Natural killer cell treated with Interleukin-12 subunit alpha and Interleukin-12 subunit beta and Interleukin-15 and Interleukin-18, amount 100 ng/mL, for 72 hours (primary cell): Measurements from ENCODE around the gene RXRA. TPM values are rescaled to one million over a fixed set of nuclear protein-coding genes. Genes with fewer than 3 reads are reported as not detected.

ENCODE experiments used
- ATAC-seq, 2 donors: fragments of 150-1000 bp; cut with Tn5 transposase in 1 of 2; sonication (Bioruptor Pico), chemical (Tn5 transposase) in 1 of 2; 2 replicates each; pipeline ENCODE4 v1.10.0; 2021
- DNase-seq: peaks from one replicate; pipeline ENCODE4 v3.0.0; 2022; ENCODE audit warnings: low spot score
- H3K27ac Mint-ChIP-seq, 2 donors: 1 replicate in 1 of 2; 2 replicates in 1 of 2; pipeline ENCODE4 v1.8.0; 2022; ENCODE audit warnings: mixed read lengths in 2 of 2, mild to moderate bottlenecking in 1 of 2, moderate library complexity in 1 of 2
- H3K27me3 Mint-ChIP-seq, 2 donors: 1 replicate in 1 of 2; 2 replicates in 1 of 2; pipeline ENCODE4 v1.8.0; 2022; ENCODE audit warnings: mixed read lengths in 2 of 2
- H3K36me3 Mint-ChIP-seq: one replicate; pipeline ENCODE4 v1.8.0; 2022; ENCODE audit warnings: mixed read lengths
- H3K4me1 Mint-ChIP-seq, 2 donors: 1 replicate in 1 of 2; 2 replicates in 1 of 2; pipeline ENCODE4 v1.8.0; 2022; ENCODE audit warnings: low read depth in 2 of 2, mixed read lengths in 2 of 2, mild to moderate bottlenecking in 1 of 2
- H3K4me3 Mint-ChIP-seq: one replicate; pipeline ENCODE4 v1.8.0; 2022; ENCODE audit warnings: mixed read lengths
- H3K9me3 Mint-ChIP-seq: 2 replicates; pipeline ENCODE4 v1.8.0; 2022; ENCODE audit warnings: mixed read lengths
- total RNA-seq, 2 donors: library from RNA; stranded (reverse); gene quantifications; one replicate each; pipeline ENCODE4 v1.2.3, GENCODE V29; 2022

Gene RXRA
- total RNA-seq, 2 donors from 2014 or later: 3.8 to 4.9 TPM

- peaks cover 0 to 5% of the 10 kb centered on the region in 2 donors for H3K4me1 Mint-ChIP-seq
- no peak overlapping the region for H3K4me3 Mint-ChIP-seq
- no peak for ATAC-seq
- H3K27ac Mint-ChIP-seq: no peak overlapping the region
- no peaks in the 10 kb centered on the region for H3K9me3 Mint-ChIP-seq
- H3K27me3 Mint-ChIP-seq: peaks cover 12 to 13% of the 10 kb centered on the region in 2 donors
- no peaks in the 10 kb centered on the region for H3K36me3 Mint-ChIP-seq
- no peak for DNase-seq
Measured at GRCh38 chr9:134289241-134289875, 36.9 kb upstream of the RXRA start.

DNA sequence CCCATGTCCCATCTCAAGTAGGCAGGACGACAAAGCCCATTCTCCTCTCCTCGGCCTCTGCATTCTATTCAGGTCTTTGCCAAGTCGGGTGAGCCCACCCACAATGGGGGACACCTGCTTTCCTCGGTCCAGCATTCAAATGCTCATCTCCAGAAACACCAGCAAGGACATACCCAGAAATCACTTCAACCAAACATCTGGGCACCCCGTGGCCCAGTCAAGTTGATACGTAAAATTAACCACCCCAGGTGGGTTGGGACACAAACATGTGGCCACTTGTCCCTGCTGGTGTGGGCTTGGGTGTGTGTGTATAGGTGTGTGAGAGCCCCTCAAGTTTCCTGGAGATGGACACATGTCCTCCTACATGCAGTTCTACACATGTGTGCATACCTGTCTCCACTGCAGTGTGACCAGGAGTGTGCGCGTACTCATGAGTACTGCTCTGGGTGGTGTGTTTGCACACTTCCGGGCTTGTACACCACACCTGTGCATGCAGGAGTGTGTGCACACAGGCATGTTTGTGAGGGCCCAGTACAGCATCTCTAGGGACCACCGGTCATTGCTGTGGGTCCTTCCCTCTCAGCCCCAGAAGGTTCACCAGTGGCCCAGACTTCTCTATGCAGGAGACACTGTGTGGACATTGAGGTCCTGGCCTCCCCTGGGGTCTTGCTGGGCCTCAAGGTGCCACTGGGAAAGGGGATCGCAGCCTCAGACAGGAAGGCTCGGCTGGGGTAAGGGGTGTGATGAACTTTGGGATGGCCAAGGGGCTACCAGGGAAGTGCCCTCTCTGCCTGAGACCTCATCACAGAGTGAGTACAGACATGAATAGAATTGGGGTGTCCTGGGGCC, 35.4 kb upstream of the RXRA start:
- DNase-seq (no peak), ATAC-seq (no peak)
- Mint-ChIP-seq H3K36me3 (no peaks in the 10 kb centered on the region), H3K4me3 (no peak overlapping the region), H3K27me3 (peaks cover 4 to 12% of the 10 kb centered on the region in 2 donors), H3K4me1 (peaks cover 0 to 2% of the 10 kb centered on the region in 2 donors), H3K27ac (no peak overlapping the region), H3K9me3 (no peaks in the 10 kb centered on the region)

DNA sequence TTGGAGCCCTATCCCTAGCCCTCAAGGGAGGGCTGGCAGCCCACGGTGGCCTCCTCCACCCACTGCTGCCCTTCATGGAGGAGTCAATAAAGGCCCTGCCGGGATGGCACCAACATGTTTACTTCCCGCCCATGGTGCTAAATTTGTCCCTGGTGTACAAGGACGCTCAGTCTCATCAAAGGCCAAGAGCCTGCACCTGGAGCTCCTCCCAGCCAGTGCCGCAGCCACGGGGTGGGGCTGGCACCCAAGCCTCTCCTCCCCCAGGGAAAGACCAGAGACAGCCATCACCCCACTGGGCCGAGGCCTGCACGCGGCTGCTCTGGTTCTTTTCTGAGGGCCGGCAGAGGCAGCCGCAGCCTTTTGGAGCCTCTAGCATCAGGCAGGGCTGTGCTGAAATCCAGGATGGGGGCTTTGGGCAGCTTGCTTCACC, 34.8 kb upstream of the RXRA start:
- Mint-ChIP-seq H3K4me1 (peaks cover 0 to 7% of the 10 kb centered on the region in 2 donors), H3K27me3 (peaks cover 4 to 16% of the 10 kb centered on the region in 2 donors), H3K27ac (no peak overlapping the region), H3K4me3 (no peak overlapping the region), H3K36me3 (no peaks in the 10 kb centered on the region), H3K9me3 (no peaks in the 10 kb centered on the region)
- ATAC-seq (no peak), DNase-seq (no peak)

DNA sequence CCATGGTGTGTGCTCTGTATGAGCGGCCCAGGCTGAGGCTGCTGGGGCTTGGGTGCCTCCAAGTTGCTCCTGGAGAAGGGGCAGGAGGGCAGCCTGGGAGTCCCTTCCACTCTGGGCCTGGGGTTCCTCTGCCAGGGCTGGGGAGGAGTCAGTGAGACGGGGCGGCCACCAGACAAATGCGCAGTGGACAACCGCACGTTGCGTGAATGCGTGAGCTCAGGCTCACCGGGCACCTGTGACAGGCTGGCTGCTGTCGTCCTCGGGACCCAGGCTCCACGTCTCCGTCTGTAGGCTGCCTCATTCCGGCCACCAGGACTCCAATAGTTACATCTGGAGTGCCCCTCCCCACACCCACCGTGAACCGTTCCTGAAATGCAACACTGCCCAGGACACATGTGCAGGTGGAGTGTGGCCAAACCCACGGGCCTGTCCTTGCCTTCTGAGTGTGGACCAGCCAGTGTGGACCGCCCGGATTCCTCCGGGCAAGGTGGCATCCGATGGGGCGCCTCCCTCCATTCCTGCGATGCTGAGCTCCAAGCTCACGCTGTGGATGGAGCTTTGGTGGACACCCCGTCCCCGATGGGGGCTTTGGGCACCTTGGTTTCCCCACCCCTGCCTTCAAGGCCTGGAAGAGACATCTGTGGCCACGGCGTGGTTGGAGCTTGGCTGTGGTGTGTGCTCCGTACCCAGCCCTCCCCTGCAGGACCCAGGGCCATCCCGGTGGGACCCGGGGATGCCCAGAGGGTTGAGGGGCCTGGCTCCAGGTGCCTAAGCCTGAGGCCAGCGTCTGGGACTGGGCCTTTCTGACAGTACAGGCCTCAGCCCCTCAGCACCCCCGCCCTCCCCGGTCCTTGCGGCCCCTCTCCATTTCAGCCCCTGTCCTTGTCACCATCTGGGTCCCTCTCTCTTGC, 34.0 kb upstream of the RXRA start:
- Mint-ChIP-seq H3K27ac (no peak overlapping the region), H3K4me3 (no peak overlapping the region), H3K36me3 (no peaks in the 10 kb centered on the region), H3K27me3 (peaks cover 0 to 11% of the 10 kb centered on the region in 2 donors), H3K9me3 (no peaks in the 10 kb centered on the region), H3K4me1 (peaks cover 0 to 9% of the 10 kb centered on the region in 2 donors)
- DNase-seq (no peak), ATAC-seq (no peak)

DNA sequence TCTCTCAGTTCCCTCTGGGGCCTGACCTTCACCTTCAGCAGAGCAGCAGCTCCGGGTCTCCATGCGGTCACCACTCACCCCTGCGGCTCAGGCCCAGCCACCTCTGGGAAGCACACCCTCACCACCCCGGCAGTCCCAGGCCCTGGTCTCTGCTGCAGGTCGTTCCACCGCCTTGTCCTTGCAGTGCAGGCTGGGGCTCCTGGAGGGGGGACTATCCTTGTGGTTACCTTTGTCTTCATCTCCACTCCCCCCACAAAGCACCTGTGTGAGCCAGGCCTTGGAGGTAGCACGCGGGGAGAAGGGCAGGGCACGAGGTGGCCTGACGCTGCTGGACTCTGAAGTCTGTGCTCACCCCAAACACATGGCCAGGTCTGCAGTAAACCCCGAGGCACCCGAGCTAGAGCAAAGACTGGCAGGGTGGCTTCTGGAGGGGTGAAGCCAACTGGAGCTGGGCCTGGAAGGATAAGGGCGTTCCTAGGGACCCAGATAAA, 33.2 kb upstream of the RXRA start:
- H3K9me3 Mint-ChIP-seq: no peaks in the 10 kb centered on the region
- H3K4me1 Mint-ChIP-seq: peaks cover 0 to 12% of the 10 kb centered on the region in 2 donors
- no peak overlapping the region for H3K27ac Mint-ChIP-seq
- no peaks in the 10 kb centered on the region for H3K36me3 Mint-ChIP-seq
- ATAC-seq (no peak), DNase-seq (no peak)
- H3K27me3 Mint-ChIP-seq: peaks cover 0 to 13% of the 10 kb centered on the region in 2 donors
- no peak overlapping the region for H3K4me3 Mint-ChIP-seq

GRCh38 chr9:134293611-134294152, 32.6 kb upstream of the RXRA start:
- no peaks in the 10 kb centered on the region for H3K36me3 Mint-ChIP-seq
- peaks cover 0 to 12% of the 10 kb centered on the region in 2 donors for H3K4me1 Mint-ChIP-seq
- DNase-seq (no peak), ATAC-seq (no peak)
- no peaks in the 10 kb centered on the region for H3K9me3 Mint-ChIP-seq
- no peak overlapping the region for H3K4me3 Mint-ChIP-seq
- H3K27me3 Mint-ChIP-seq: peaks cover 0 to 15% of the 10 kb centered on the region in 2 donors
- no peak overlapping the region for H3K27ac Mint-ChIP-seq

GRCh38 chr9:134294153-134295071, 31.8 kb upstream of the RXRA start:
- Mint-ChIP-seq H3K4me1 (peaks cover 0 to 12% of the 10 kb centered on the region in 2 donors), H3K36me3 (no peaks in the 10 kb centered on the region), H3K27me3 (peaks cover 1 to 19% of the 10 kb centered on the region in 2 donors), H3K9me3 (no peaks in the 10 kb centered on the region), H3K27ac (no peak overlapping the region), H3K4me3 (no peak overlapping the region)
- DNase-seq (no peak), ATAC-seq (no peak)

DNA sequence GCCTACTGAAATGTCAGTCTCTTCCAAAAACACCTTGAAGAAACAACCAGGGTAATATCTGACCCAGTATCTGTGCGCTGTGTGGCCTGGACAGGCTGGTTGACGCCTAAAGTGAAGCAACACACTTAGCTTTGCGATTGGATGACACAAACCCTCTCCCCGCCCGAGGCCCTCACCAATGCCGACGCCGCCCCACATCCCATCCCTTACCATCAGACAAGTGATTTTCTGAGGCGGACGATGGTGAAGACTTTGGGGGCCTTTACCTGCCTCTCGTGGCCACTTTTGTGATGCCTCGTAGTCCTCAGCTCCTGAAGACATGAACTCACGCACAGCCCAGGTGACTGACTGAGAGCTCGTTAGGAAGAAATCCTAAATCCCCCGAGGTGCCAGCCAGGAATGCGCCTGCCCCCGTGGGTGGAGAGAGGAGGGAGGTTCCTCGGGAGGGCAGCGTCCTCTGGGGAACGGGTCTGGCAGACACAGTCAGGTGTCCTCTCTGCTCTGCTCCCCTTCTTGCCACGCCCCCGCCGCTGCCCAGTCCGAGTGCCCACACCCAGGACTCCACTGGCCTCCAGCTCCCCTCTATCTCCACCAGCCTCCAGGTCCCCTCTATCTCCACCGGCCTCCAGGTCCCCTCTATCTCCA, 31.0 kb upstream of the RXRA start:
- peaks cover 0 to 12% of the 10 kb centered on the region in 2 donors for H3K4me1 Mint-ChIP-seq
- no peaks in the 10 kb centered on the region for H3K36me3 Mint-ChIP-seq
- no peak overlapping the region for H3K4me3 Mint-ChIP-seq
- no peaks in the 10 kb centered on the region for H3K9me3 Mint-ChIP-seq
- H3K27me3 Mint-ChIP-seq: peaks cover 7 to 16% of the 10 kb centered on the region in 2 donors
- DNase-seq: no peak
- H3K27ac Mint-ChIP-seq: no peak overlapping the region
- no peak for ATAC-seq

DNA sequence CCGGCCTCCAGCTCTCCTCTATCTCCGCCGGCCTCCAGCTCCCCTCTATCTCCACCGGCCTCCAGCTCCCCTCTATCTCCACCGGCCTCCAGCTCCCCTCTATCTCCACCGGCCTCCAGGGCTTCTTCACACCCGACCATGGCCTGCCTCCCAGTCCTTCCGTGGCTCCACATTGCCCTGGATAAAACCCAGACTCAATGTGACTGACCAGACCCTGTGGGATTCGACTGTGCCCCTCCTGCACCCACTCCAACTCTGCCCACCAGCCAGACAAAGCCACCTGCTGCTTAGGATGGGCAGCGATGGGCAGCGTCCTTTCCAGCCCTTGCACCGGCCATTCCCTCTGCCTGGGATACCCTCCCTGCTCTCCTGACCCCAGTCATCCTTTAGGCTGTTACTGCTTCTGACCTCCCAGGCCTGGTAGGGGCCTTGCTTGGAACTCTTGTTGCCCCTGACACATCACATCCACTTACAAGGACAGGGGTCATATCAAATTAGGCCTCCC, 30.5 kb upstream of the RXRA start:
- no peak for ATAC-seq
- Mint-ChIP-seq H3K9me3 (no peaks in the 10 kb centered on the region), H3K4me1 (peaks cover 3 to 18% of the 10 kb centered on the region in 2 donors)

GRCh38 chr9:134296301-134297082, 29.8 kb upstream of the RXRA start:
- Mint-ChIP-seq H3K36me3 (no peaks in the 10 kb centered on the region), H3K4me1 (peaks cover 8 to 22% of the 10 kb centered on the region in 2 donors), H3K9me3 (no peaks in the 10 kb centered on the region), H3K27me3 (peaks cover 7 to 16% of the 10 kb centered on the region in 2 donors), H3K27ac (no peak overlapping the region), H3K4me3 (no peak overlapping the region)
- ATAC-seq (no peak), DNase-seq (no peak)

More for the DNA sequence above, 30.5 kb upstream of the RXRA start:
- DNase-seq: no peak
- H3K27ac Mint-ChIP-seq: no peak overlapping the region
- no peak overlapping the region for H3K4me3 Mint-ChIP-seq
- H3K27me3 Mint-ChIP-seq: peaks cover 7 to 16% of the 10 kb centered on the region in 2 donors
- H3K36me3 Mint-ChIP-seq: no peaks in the 10 kb centered on the region

DNA sequence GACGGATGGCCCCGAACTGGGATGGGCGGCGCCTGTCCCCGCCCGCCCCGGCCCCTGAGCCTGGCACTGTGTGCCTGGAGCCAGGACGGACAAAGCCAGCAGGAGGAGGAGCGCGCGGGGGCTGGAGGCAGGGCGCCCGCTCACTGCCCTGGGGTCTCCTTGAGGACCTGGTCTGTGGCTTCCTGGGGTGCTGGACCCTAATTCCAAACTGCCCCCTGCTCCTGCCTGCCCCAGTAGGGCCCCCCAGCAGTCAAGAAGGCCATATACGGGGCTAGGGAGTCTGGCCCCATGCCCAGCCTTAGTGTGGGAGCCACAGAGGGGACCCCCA, 29.2 kb upstream of the RXRA start:
- Mint-ChIP-seq H3K27ac (no peak overlapping the region), H3K9me3 (no peaks in the 10 kb centered on the region), H3K4me3 (no peak overlapping the region), H3K4me1 (peaks cover 13 to 27% of the 10 kb centered on the region in 2 donors), H3K36me3 (no peaks in the 10 kb centered on the region), H3K27me3 (peaks cover 7 to 16% of the 10 kb centered on the region in 2 donors)
- ATAC-seq (no peak), DNase-seq (no peak)
